HL-60/S4 treated with phorbol 12-myristate 13-acetate at 8.2 ng/mL for 4 days and 3 days (cell line): Measurements from ENCODE around the gene ANK3.

Experiments used
- in situ Hi-C: fragments of 300-500 bp; cut with MboI; formaldehyde crosslinking; loops from 2 replicates; pipeline ENCODE4 v1.15.0; 2022; ENCODE audit warnings: low sequenced_read_pairs

ANK3 gene

GRCh38 chr10:60389413-60390025 is at the start of gene ANK3:
ANK3 (minus strand) TSS chr10:60389875; CDS start chr10:60389538, 337 bp downstream.
- in situ Hi-C loops = no loop called here

GRCh38 chr10:60434418-60435046 is 44.9 kb upstream of the ANK3 start:
- in situ Hi-C loops = no loop called here

GRCh38 chr10:60433684-60434083 is 44.0 kb upstream of the ANK3 start:
- in situ Hi-C loops = no loop called here

- in situ Hi-C loops = no loop called here
These were observed 41.3 kb upstream of the ANK3 start for GRCh38 chr10:60430836-60431597.

- in situ Hi-C loops = no loop called here
These were observed 40.3 kb upstream of the ANK3 start for GRCh38 chr10:60430017-60430416.

GRCh38 chr10:60429084-60429849 is 39.6 kb upstream of the ANK3 start:
- in situ Hi-C loops = no loop called here

GRCh38 chr10:60428387-60428737 is 38.7 kb upstream of the ANK3 start:
- in situ Hi-C loops = no loop called here

- in situ Hi-C loops = no loop called here
These were observed 38.2 kb upstream of the ANK3 start for GRCh38 chr10:60427709-60428386.

GRCh38 chr10:60427148-60427547 is 37.5 kb upstream of the ANK3 start:
- in situ Hi-C loops = no loop called here

GRCh38 chr10:60426425-60426824 is 36.8 kb upstream of the ANK3 start:
- in situ Hi-C loops = no loop called here

GRCh38 chr10:60425392-60426110 is 35.9 kb upstream of the ANK3 start:
- in situ Hi-C loops = no loop called here

- in situ Hi-C loops = no loop called here
These were observed 35.3 kb upstream of the ANK3 start for GRCh38 chr10:60424971-60425370.

GRCh38 chr10:60423920-60424319 is 34.2 kb upstream of the ANK3 start:
- in situ Hi-C loops = no loop called here

- in situ Hi-C loops = no loop called here
These were observed 33.1 kb upstream of the ANK3 start for GRCh38 chr10:60422809-60423208.

GRCh38 chr10:60420991-60421894 is 31.6 kb upstream of the ANK3 start:
- in situ Hi-C loops = no loop called here

GRCh38 chr10:60419249-60419648 is 29.6 kb upstream of the ANK3 start:
- in situ Hi-C loops = no loop called here

GRCh38 chr10:60417901-60418300 is 28.2 kb upstream of the ANK3 start:
- in situ Hi-C loops = no loop called here

GRCh38 chr10:60417024-60417423 is 27.3 kb upstream of the ANK3 start:
- in situ Hi-C loops = no loop called here

GRCh38 chr10:60414877-60415585 is 25.4 kb upstream of the ANK3 start:
- in situ Hi-C loops = no loop called here
